Activated CD4-positive, alpha-beta memory T cell treated with anti-CD3 and anti-CD28 coated beads, Interleukin-2, amount 10 ng/mL, durations not matched to agents 7 days and 5 days (primary cell): ENCODE results near the gene OR13G1. TPM values are rescaled to one million over a fixed set of nuclear protein-coding genes. Genes with fewer than 3 reads are reported as not detected.
"Not testable (repeated sequence)": the region's sequence is repeated elsewhere in the genome, so short reads cannot be mapped to it uniquely, and the experiment has no call there.

ENCODE experiments used
- CTCF ChIA-PET: fragments of 350-600 bp; sonication (Branson Sonifier 250); formaldehyde crosslinking; loops from one replicate; lab custom pipeline; 2021; ENCODE audit warnings: antibody characterized with exemption, inconsistent platforms; lab: Charles Lee
- POLR2A ChIA-PET: fragments of 350-600 bp; sonication (Branson Sonifier 250); formaldehyde crosslinking; loops from one replicate; lab custom pipeline; 2021; ENCODE audit warnings: antibody characterized with exemption; lab: Charles Lee
- DNase-seq: peaks from one replicate; pipeline ENCODE4 v3.0.0-alpha.2; 2020
- H3K27ac Mint-ChIP-seq: one replicate; pipeline ENCODE4 v1.8.0; 2021; ENCODE audit warnings: mild to moderate bottlenecking, mixed read lengths
- H3K27me3 Mint-ChIP-seq: one replicate; pipeline ENCODE4 v1.8.0; 2021; ENCODE audit warnings: mixed read lengths
- H3K36me3 Mint-ChIP-seq: one replicate; pipeline ENCODE4 v1.8.0; 2021; ENCODE audit warnings: low read depth, mixed read lengths
- H3K4me1 Mint-ChIP-seq: one replicate; pipeline ENCODE4 v1.8.0; 2021; ENCODE audit warnings: mixed read lengths
- H3K4me3 Mint-ChIP-seq: one replicate; pipeline ENCODE4 v1.8.0; 2021; ENCODE audit warnings: mild to moderate bottlenecking, mixed read lengths
- H3K9me3 Mint-ChIP-seq: one replicate; pipeline ENCODE4 v1.8.0; 2021; ENCODE audit warnings: mixed read lengths
- total RNA-seq, 2 experiments: library from RNA; stranded (reverse); gene quantifications; one replicate each; pipeline ENCODE4 v1.2.3, GENCODE V29; 2021

The OR13G1 gene
- not detected for total RNA-seq

GRCh38 chr1:247679639-247680038, at the start of gene OR13G1:
TSS of gene OR13G1 (minus strand) at chr1:247679739. CDS start at chr1:247673041, 6,698 bp downstream.
- Mint-ChIP-seq H3K36me3 (no peaks in the 10 kb centered on the region), H3K4me1 (no peaks in the 10 kb centered on the region), H3K9me3 (no peaks in the 10 kb centered on the region), H3K27me3 (no peaks in the 10 kb centered on the region), H3K27ac (no peak within 1 kb of the TSS), H3K4me3 (no peak within 1 kb of the TSS)
- CTCF ChIA-PET = interaction anchor here (1.5 kb wide), 1 partner anchor 17 kb away, joined by 3 read pairs; no protein-coding TSS in a partner anchor
- POLR2A ChIA-PET = no interaction called here
- DNase-seq = no peak

DNA sequence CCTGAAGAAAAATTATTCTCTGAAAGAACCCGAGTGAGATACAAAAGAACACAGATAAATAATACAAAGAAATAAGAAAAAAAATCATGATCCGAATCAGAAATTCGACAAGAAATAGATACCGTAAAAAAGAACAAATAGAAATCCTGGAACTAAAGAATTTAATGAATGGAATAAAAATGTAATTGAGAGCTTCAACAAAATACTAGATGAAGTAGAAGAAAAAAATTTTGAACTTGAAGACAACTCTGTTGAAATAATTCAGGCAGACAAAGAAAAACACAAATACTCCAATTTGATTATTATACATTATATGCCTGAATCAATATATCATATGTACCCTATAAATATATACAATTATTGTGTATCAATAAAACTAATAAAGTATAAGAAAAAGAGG, 41.7 kb upstream of the OR13G1 start:
- Mint-ChIP-seq H3K9me3 (peaks cover 5% of the 10 kb centered on the region), H3K4me3 (no peak overlapping the region), H3K4me1 (no peaks in the 10 kb centered on the region), H3K27ac (no peak overlapping the region), H3K27me3 (no peaks in the 10 kb centered on the region), H3K36me3 (no peaks in the 10 kb centered on the region)
- no peak for DNase-seq
- CTCF ChIA-PET = no interaction called here
- POLR2A ChIA-PET = no interaction called here

- Mint-ChIP-seq H3K9me3 (peaks cover 2% of the 10 kb centered on the region), H3K27ac (no peak within 1 kb of the TSS), H3K27me3 (no peaks in the 10 kb centered on the region), H3K4me1 (no peaks in the 10 kb centered on the region), H3K36me3 (no peaks in the 10 kb centered on the region), H3K4me3 (no peak within 1 kb of the TSS)
- no peak for DNase-seq
- POLR2A ChIA-PET = no interaction called here
- CTCF ChIA-PET = no interaction called here
These were observed 37.0 kb upstream of the OR13G1 start, which contains the start of gene OR6F1 for GRCh38 chr1:247716546-247716945. TSS of gene OR6F1 (minus strand) at chr1:247716646. CDS start at chr1:247712755, 3,891 bp downstream.

DNA sequence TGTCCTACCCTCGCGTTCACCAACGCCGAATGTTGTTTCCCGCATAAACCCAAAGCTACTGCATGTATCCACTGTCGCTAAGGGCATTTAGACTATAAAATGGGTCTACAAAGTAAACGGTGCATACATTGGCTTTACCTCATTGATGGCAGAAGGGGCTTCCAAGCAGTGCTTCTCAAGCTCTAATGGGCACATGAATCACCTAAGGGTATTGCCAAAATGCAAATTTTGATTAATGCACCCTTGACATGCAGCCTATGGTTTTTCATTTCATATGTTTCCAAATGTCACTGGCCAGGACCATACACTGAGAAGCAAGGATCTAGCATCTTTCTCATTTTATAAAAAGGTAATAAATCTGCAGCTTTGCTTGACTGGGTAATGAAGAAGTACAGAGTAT, 34.2 kb upstream of the OR13G1 start:
- POLR2A ChIA-PET = no interaction called here
- H3K27me3 Mint-ChIP-seq = no peaks in the 10 kb centered on the region
- no peaks in the 10 kb centered on the region for H3K36me3 Mint-ChIP-seq
- no peak overlapping the region for H3K27ac Mint-ChIP-seq
- CTCF ChIA-PET = no interaction called here
- no peak overlapping the region for H3K4me3 Mint-ChIP-seq
- H3K4me1 Mint-ChIP-seq = no peaks in the 10 kb centered on the region
- peaks cover 4% of the 10 kb centered on the region for H3K9me3 Mint-ChIP-seq
- DNase-seq = no peak

GRCh38 chr1:247710681-247711080, 31.1 kb upstream of the OR13G1 start:
- H3K36me3 Mint-ChIP-seq, DNase-seq, H3K4me3 Mint-ChIP-seq, H3K9me3 Mint-ChIP-seq, H3K27ac Mint-ChIP-seq, CTCF ChIA-PET, H3K27me3 Mint-ChIP-seq, H3K4me1 Mint-ChIP-seq, POLR2A ChIA-PET: not testable (repeated sequence)

- Mint-ChIP-seq H3K36me3 (no peaks in the 10 kb centered on the region), H3K4me1 (no peaks in the 10 kb centered on the region), H3K4me3 (no peak overlapping the region), H3K9me3 (no peaks in the 10 kb centered on the region), H3K27ac (no peak overlapping the region), H3K27me3 (no peaks in the 10 kb centered on the region)
- ChIA-PET CTCF (no interaction called here), POLR2A (no interaction called here)
- DNase-seq = no peak
These were observed 21.8 kb upstream of the OR13G1 start for GRCh38 chr1:247701338-247701737.

DNA sequence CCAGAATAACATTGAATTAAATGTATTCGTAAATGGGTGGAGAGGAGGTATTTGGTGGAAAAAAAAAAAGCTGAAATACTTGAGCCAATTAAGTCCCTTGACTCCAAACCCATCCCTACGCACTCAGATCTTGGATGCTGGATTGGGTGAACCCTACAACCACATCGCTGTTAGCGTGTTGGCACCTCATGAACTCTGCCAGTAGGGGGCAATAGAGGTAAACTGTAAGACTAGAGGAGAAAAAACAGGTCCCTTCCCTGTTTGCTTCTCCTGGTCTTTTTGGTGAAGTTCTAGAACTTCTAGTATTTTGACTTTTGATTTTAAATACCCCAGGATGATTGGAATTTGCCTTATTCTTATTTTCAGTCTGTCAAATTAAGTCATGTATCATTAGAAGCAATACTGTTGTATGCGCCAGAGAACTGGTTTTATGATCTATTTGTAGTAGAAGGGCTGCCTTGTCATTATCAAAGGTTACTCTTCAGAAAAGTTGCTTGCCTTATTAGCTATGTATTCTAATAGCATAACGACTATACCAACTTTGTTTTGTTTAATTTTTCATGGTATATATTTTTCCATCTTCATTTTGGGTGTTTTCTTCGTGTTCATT, 1.9 kb upstream of the OR13G1 start:
- POLR2A ChIA-PET = no interaction called here
- CTCF ChIA-PET = interaction anchor here (1.1 kb wide), 1 partner anchor 307 kb away, joined by 3 read pairs; no protein-coding TSS in a partner anchor
- H3K4me1 Mint-ChIP-seq = no peaks in the 10 kb centered on the region
- H3K27me3 Mint-ChIP-seq = no peaks in the 10 kb centered on the region
- DNase-seq = peak; percentile 25
- no peaks in the 10 kb centered on the region for H3K9me3 Mint-ChIP-seq
- no peak overlapping the region for H3K27ac Mint-ChIP-seq
- no peak overlapping the region for H3K4me3 Mint-ChIP-seq
- no peaks in the 10 kb centered on the region for H3K36me3 Mint-ChIP-seq

DNA sequence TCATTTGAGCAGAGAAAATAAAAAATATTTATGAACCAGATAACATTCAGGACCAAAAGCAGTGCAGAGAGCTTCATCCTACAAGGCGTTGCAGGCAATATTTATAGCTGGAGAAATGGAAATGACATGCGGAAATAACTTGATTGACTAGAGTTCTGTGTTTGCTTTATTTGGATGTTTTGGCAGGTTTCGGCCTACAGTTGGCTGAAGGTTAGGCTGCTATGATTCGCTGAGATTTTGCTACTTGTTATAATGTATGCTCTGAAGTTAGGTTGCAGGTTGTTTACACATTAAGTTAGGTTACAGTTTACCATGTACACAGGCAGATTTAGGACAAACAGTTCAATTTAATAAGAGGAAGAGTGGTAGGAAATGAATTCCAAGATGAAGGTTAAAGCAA, 632 bp upstream of the OR13G1 start:
- Mint-ChIP-seq H3K36me3 (no peaks in the 10 kb centered on the region), H3K27me3 (no peaks in the 10 kb centered on the region), H3K27ac (no peak overlapping the region), H3K4me3 (no peak overlapping the region), H3K9me3 (no peaks in the 10 kb centered on the region), H3K4me1 (no peaks in the 10 kb centered on the region)
- no peak for DNase-seq
- ChIA-PET CTCF (interaction anchor here (0.6 to 1.5 kb wide), 2 partner anchors 17 to 197 kb away, joined by 3 read pairs; no protein-coding TSS in a partner anchor), POLR2A (no interaction called here)

DNA sequence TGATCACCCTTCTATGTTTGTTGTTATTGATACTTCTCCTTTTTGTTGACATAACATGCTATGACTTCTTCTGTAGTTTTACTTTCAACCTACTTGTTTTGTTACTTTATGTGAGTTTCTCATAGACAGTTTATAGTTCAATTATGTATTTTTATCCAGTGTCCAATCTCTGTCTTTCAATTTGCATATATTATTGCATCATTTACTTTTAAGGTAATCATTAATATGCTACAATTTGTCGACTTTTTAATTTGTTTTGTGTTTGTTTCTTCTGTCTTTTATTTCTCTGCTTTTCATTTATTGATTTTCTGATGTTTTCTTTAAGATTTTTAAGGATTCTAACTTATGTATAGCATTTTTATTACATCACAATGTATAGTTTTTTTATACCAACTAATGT, 10.3 kb downstream of the OR13G1 start:
- Mint-ChIP-seq H3K9me3 (no peaks in the 10 kb centered on the region), H3K36me3 (no peaks in the 10 kb centered on the region), H3K27me3 (no peaks in the 10 kb centered on the region), H3K4me1 (no peaks in the 10 kb centered on the region), H3K27ac (no peak overlapping the region), H3K4me3 (no peak overlapping the region)
- no peak for DNase-seq
- ChIA-PET CTCF (no interaction called here), POLR2A (no interaction called here)

DNA sequence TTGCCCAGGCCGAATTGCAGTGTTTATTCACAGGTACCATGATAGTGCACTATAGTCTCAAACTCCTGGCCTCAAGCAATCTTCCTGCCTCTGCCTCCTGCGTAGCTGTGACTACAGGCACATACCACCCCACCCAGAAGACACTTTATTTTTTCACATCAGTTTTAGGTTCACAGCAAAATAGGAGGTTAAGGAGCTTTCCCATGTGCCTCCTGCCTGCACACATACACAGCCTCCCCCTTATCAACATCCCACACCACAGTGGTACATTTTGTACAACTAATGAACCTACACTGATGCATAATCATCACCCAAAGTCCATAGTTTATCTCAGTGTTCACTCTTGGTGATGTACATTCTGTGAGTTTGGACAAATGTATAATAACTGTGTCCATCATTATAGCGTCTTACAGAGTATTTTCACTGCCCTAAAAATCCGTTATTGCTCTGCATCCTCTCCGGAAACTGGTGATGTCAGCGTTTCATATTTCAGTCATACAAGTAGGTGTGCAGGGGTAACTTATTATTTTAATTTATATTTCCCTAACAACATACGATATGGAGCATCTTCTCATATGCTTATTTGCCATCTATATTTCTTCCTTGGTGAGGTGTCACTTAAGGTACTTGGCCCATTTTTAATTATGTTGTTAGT, 23.2 kb downstream of the OR13G1 start:
- CTCF ChIA-PET = no interaction called here
- no peak overlapping the region for H3K4me3 Mint-ChIP-seq
- H3K27ac Mint-ChIP-seq = no peak overlapping the region
- H3K9me3 Mint-ChIP-seq = no peaks in the 10 kb centered on the region
- no peaks in the 10 kb centered on the region for H3K27me3 Mint-ChIP-seq
- POLR2A ChIA-PET = no interaction called here
- no peaks in the 10 kb centered on the region for H3K4me1 Mint-ChIP-seq
- H3K36me3 Mint-ChIP-seq = no peaks in the 10 kb centered on the region
- DNase-seq = no peak

DNA sequence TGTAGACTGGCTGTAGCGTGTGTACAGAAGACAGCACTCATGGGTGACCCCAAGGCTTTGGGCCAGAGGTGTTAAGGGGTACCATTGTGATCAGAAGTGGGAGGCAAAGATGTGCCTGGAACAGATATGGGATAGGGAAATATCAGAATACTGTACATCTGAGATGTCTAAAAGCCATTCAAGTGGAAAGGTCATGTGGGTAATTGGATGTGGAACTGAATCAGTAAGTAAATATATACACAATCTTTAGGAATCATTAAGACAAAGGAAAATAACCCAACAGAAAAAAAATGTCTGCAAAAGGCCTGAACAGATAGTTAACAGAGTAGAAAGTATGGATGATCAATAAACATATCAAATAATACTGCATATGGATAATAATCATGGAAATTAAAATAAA, 26.5 kb downstream of the OR13G1 start:
- Mint-ChIP-seq H3K4me1 (no peaks in the 10 kb centered on the region), H3K27me3 (no peaks in the 10 kb centered on the region), H3K9me3 (no peaks in the 10 kb centered on the region), H3K4me3 (no peak overlapping the region), H3K27ac (no peak overlapping the region), H3K36me3 (no peaks in the 10 kb centered on the region)
- ChIA-PET POLR2A (no interaction called here), CTCF (no interaction called here)
- DNase-seq = no peak

DNA sequence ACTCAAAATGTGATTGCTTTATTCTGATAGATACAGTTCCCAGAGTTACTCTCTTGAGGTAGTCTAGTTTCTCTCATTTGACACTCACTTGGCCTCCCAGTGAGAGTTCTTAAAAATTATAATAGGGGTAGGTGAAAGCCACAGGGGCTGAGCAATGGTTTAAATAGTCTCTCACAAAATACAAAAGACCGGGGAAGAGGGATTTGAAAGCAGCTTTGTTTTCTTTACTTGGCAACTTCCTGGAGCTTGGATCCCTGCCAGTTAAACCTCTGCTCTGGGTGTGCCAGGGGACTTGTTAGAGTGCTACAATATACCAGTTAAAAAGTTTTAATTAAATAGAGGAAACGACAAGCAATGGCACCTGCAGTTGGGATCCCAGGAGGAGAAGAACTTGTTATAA, 31.7 kb downstream of the OR13G1 start:
- ChIA-PET POLR2A (no interaction called here), CTCF (no interaction called here)
- no peaks in the 10 kb centered on the region for H3K27me3 Mint-ChIP-seq
- H3K4me1 Mint-ChIP-seq = no peaks in the 10 kb centered on the region
- H3K27ac Mint-ChIP-seq = no peak overlapping the region
- no peak for DNase-seq
- no peaks in the 10 kb centered on the region for H3K36me3 Mint-ChIP-seq
- no peak overlapping the region for H3K4me3 Mint-ChIP-seq
- H3K9me3 Mint-ChIP-seq = no peaks in the 10 kb centered on the region

DNA sequence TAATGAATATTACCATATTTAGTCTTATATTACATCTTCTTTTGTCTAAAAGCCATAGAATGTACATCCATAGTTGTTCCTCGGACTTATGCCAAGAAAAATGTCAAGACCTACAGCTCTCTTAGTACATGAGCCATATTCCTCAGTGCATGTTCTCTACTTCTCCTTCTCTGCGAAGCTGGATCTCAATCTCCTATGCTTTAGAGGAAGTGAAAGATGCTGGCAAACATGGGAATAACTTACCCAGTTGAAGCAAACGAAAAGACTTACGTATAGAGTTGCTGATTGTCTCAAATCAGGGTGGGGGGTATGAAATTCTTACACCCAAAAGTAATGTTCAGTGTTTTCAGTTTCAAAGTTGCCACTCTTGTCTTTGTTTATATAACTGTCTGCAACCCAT, 32.7 kb downstream of the OR13G1 start:
- Mint-ChIP-seq H3K27me3 (no peaks in the 10 kb centered on the region), H3K9me3 (no peaks in the 10 kb centered on the region), H3K4me3 (no peak overlapping the region), H3K27ac (no peak overlapping the region), H3K4me1 (no peaks in the 10 kb centered on the region), H3K36me3 (no peaks in the 10 kb centered on the region)
- DNase-seq = no peak
- ChIA-PET CTCF (no interaction called here), POLR2A (no interaction called here)

DNA sequence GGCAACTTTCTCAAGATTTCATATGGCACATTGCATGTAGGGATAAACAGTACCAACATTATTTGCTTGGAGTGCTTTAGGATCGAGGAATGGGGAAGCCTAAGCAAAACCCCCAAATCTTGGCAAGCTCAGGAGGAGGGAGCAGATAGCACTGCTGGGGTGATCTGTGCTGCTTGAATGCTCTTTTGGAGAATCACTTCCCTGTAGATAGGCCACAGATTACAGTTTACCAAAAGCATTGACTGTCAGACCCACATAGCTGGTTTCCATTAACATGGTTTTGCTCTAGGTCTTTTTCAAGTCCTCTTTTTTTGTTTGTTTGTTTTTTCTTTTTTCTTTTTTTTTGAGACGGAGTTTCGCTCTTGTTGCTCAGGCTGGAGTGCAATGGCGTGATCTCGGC, 36.8 kb downstream of the OR13G1 start:
- no peaks in the 10 kb centered on the region for H3K9me3 Mint-ChIP-seq
- DNase-seq = no peak
- H3K27ac Mint-ChIP-seq = no peak overlapping the region
- no peaks in the 10 kb centered on the region for H3K4me1 Mint-ChIP-seq
- H3K4me3 Mint-ChIP-seq = no peak overlapping the region
- ChIA-PET POLR2A (no interaction called here), CTCF (no interaction called here)
- peaks cover 2% of the 10 kb centered on the region for H3K27me3 Mint-ChIP-seq
- no peaks in the 10 kb centered on the region for H3K36me3 Mint-ChIP-seq
